Endothelial cell of umbilical vein (primary cell): ENCODE results near the gene ALKBH6. TPM values are rescaled to one million over a fixed set of nuclear protein-coding genes. Genes with fewer than 3 reads are reported as not detected.

Source experiments
- BruUV-seq: library from RNA; stranded (reverse); fragments of 400-500 nt; replicated peaks from 2 replicates; lab custom pipeline; 2021; lab: Mats Ljungman, UMichigan
- CTCF ChIA-PET: fragments of 300-600, 350-600 bp; sonication (Branson Sonifier 250); formaldehyde crosslinking; loops from one replicate; lab custom pipeline; 2021; ENCODE audit warnings: antibody characterized with exemption, inconsistent platforms; lab: Charles Lee
- POLR2A ChIA-PET: fragments of 300-600, 350-600 bp; sonication (Branson Sonifier 250); formaldehyde crosslinking; loops from one replicate; lab custom pipeline; 2021; ENCODE audit warnings: antibody characterized with exemption, inconsistent platforms; lab: Charles Lee
- DNase-seq: peaks from one replicate; pipeline ENCODE4 v3.0.0-alpha.2; 2011; ENCODE audit warnings: low read depth, low spot score
- FAIRE-seq: peaks from 2 replicates; lab custom pipeline; 2011; peaks lifted over from hg19 to GRCh38; lab: Jason Lieb, UNC
- H2AFZ ChIP-seq: 2 replicates; pipeline ENCODE4 v1.6.0; 2012; ENCODE audit warnings: low read depth, low read length, control low read depth, inconsistent platforms
- H3K27ac ChIP-seq: 2 replicates; pipeline ENCODE4 v1.5.1; 2011; ENCODE audit warnings: low read depth, mild to moderate bottlenecking, control low read depth, low read length, moderate library complexity; ENCODE audit not compliant: insufficient read depth
- H3K27me3 ChIP-seq, 2 experiments: 2 replicates each; pipeline versions ENCODE4 v1.6.0 to v1.6.1; 2011; ENCODE audit warnings: low read length in 2 of 2, mixed read lengths in 1 of 2; ENCODE audit not compliant: control insufficient read depth in 2 of 2, insufficient read depth in 2 of 2
- H3K36me3 ChIP-seq, 2 experiments: 2 replicates in 1 of 2; 3 replicates in 1 of 2; pipeline ENCODE4 v1.5.1; 2011; ENCODE audit warnings: low read length in 2 of 2, mild to moderate bottlenecking in 1 of 2, moderate library complexity in 1 of 2; ENCODE audit not compliant: control insufficient read depth in 2 of 2, insufficient read depth in 2 of 2; ENCODE audit errors: extremely low read depth in 1 of 2
- H3K4me1 ChIP-seq: 3 replicates; pipeline ENCODE4 v1.5.1; 2011; ENCODE audit warnings: mild to moderate bottlenecking, low read length; ENCODE audit not compliant: control insufficient read depth, insufficient read depth; ENCODE audit errors: extremely low read depth
- H3K4me2 ChIP-seq: 2 replicates; pipeline ENCODE4 v1.6.1; 2011; ENCODE audit warnings: low read length, control low read depth, mixed read lengths; ENCODE audit not compliant: insufficient read depth
- H3K4me3 ChIP-seq, 3 experiments: fragments of 200-600 bp in 1 of 3; sonication (generic), shearing (Covaris generic) in 1 of 3; replicated peaks in 1 of 3; 2 replicates each; pipeline ENCODE4 v1.5.1; 2011 to 2016; ENCODE audit warnings: control low read depth in 3 of 3, low read length in 3 of 3, mild to moderate bottlenecking in 2 of 3, inconsistent platforms in 1 of 3, low read depth in 1 of 3, moderate library complexity in 1 of 3; ENCODE audit not compliant: insufficient read depth in 1 of 3
- H3K79me2 ChIP-seq: 2 replicates; pipeline ENCODE4 v1.6.0; 2012; ENCODE audit warnings: low read length, inconsistent platforms; ENCODE audit not compliant: control insufficient read depth, insufficient read depth
- H3K9ac ChIP-seq: replicated peaks from 2 replicates; pipeline ENCODE3; 2011; ENCODE audit warnings: low read length, control low read depth; ENCODE audit not compliant: insufficient read depth; ENCODE audit errors: extremely low read depth
- H3K9me1 ChIP-seq: replicated peaks from 3 replicates; pipeline ENCODE4 v1.6.0; 2011; ENCODE audit warnings: mild to moderate bottlenecking, low read length; ENCODE audit not compliant: control insufficient read depth, insufficient read depth; ENCODE audit errors: extremely low read depth
- H3K9me3 ChIP-seq: replicated peaks from 2 replicates; pipeline ENCODE4 v1.5.1; 2012; ENCODE audit warnings: low read length, inconsistent platforms; ENCODE audit not compliant: control insufficient read depth, insufficient read depth
- H4K20me1 ChIP-seq: replicated peaks from 2 replicates; pipeline ENCODE3; 2011; ENCODE audit warnings: mild to moderate bottlenecking, low read length; ENCODE audit not compliant: control insufficient read depth, insufficient read depth; ENCODE audit errors: extremely low read depth
- CTCF ChIP-seq, 2 donors: IDR thresholded peaks; 1 replicate in 1 of 2; 2 replicates in 1 of 2; pipeline ENCODE4 v1.5.1; 2011; ENCODE audit warnings: low read length in 2 of 2, mild to moderate bottlenecking in 2 of 2, moderate library complexity in 2 of 2, control low read depth in 1 of 2, inconsistent platforms in 1 of 2, low read depth in 1 of 2; ENCODE audit not compliant: insufficient read depth in 1 of 2; ENCODE audit errors: extremely low read depth in 1 of 2
- EZH2 ChIP-seq: IDR thresholded peaks from 2 replicates; pipeline ENCODE4 v1.6.1; 2012; ENCODE audit warnings: borderline replicate concordance, low read depth, mild to moderate bottlenecking, moderate library complexity, low read length, inconsistent platforms; ENCODE audit not compliant: severe bottlenecking
- FOS ChIP-seq: IDR thresholded peaks from 2 replicates; pipeline ENCODE4 v1.6.1; 2011; ENCODE audit warnings: mild to moderate bottlenecking, low read length, moderate library complexity, borderline replicate concordance; ENCODE audit not compliant: insufficient read depth
- GATA2 ChIP-seq: IDR thresholded peaks from 2 replicates; pipeline ENCODE4 v1.7.0; 2011; ENCODE audit warnings: low read depth, mild to moderate bottlenecking, moderate library complexity, mixed read lengths, low read length; ENCODE audit not compliant: insufficient read length, insufficient read depth
- JUN ChIP-seq: IDR thresholded peaks from 2 replicates; pipeline ENCODE4 v1.6.1; 2011; ENCODE audit warnings: borderline replicate concordance, low read depth; ENCODE audit not compliant: insufficient read length, insufficient read depth
- MYC ChIP-seq: IDR thresholded peaks from one replicate; pipeline ENCODE4 v1.6.1; 2011; ENCODE audit warnings: mild to moderate bottlenecking, low read depth, low read length
- POLR2A ChIP-seq: IDR thresholded peaks from 2 replicates; pipeline ENCODE4 v1.6.1; 2012; ENCODE audit warnings: low read depth, mild to moderate bottlenecking, control low read depth, low read length
- POLR2AphosphoS5 ChIP-seq: IDR thresholded peaks from 2 replicates; pipeline ENCODE4 v1.6.1; 2012; ENCODE audit warnings: low read depth, mild to moderate bottlenecking, control low read depth, low read length, moderate library complexity; ENCODE audit not compliant: insufficient read depth
- dilution Hi-C: fragments of 300-500 bp; cut with MboI; formaldehyde crosslinking; loops from one replicate; pipeline ENCODE4 v1.15.0; 2019; ENCODE audit warnings: low sequenced_read_pairs; ENCODE audit not compliant: extremely low pct_ligation_motif_present
- intact Hi-C: fragments of 100-400 bp; cut with micrococcal nuclease; formaldehyde crosslinking; loops from one replicate; pipeline ENCODE4 v1.10.0; 2022
- polyA plus RNA-seq, 4 experiments: library from polyadenylated mRNA; depleted of rRNA in 3 of 4; stranded (reverse) in 3 of 4; unstranded in 1 of 4; fragments of >200 nt; gene quantifications; 2 replicates each; pipeline versions ENCODE4 v1.2.1 to v1.2.3, GENCODE V29; 2011 to 2012; ENCODE audit warnings: missing spikeins in 1 of 4
- total RNA-seq: library from RNA; stranded (reverse); gene quantifications from 2 replicates; pipeline ENCODE4 v1.2.3, GENCODE V29; 2021
- TF ChIP-seq, protein P1 (sequence below): IDR thresholded peaks from 2 replicates; pipeline ENCODE4 v1.6.1; 2011; ENCODE audit not compliant: insufficient read depth, insufficient read length

ALKBH6 gene
- total and polyA plus RNA-seq, 2 donors (not counting 3 experiments of a cell fraction or from before 2014, with no cell fraction given): 17.3 to 26.7 TPM

DNA sequence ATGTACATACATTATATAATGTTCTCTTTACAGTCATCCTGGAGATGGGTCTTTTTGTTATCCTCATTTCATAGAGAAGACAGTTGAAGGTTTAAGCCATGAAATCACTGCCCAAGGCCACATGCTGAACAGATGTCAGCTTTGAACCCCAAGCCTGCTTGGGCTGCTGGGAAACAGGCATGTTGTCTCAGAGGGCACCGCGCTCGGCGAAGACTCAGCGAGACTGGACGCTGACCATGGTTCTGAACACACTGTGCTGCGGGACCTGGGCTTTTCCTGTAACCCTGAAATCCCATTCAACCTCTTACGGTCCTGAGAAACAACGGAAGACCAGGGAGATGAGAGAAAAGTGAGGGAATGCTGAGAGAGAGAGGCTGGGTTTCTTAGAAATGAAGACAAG, 50.5 kb downstream of the ALKBH6 start:
- peak; percentile 81 for FAIRE-seq
- Histone ChIP-seq H3K4me3 (no peak overlapping the region), H3K9ac (no peak overlapping the region), H3K27ac (no peak overlapping the region), H3K4me1 (no peaks in the 10 kb centered on the region), H2AFZ (no peak overlapping the region), H3K4me2 (no peak overlapping the region), H4K20me1 (no peaks in the 10 kb centered on the region), H3K9me3 (no peaks in the 10 kb centered on the region), H3K79me2 (no peaks in the 10 kb centered on the region), H3K27me3 (peaks cover 17 to 21% of the 10 kb centered on the region in 2 experiments), H3K9me1 (no peaks in the 10 kb centered on the region), H3K36me3 (no peaks in the 10 kb centered on the region)
- BruUV-seq: no TSS peak
- dilution Hi-C loops (no loop called here), intact Hi-C loops (loop anchor here (1.0 kb wide), 1 partner anchor 12 kb away; no protein-coding TSS in a partner anchor)
- ChIA-PET CTCF (no interaction called here), POLR2A (no interaction called here)
- peak; percentile 55 for DNase-seq
- TF ChIP-seq, protein P1, sequence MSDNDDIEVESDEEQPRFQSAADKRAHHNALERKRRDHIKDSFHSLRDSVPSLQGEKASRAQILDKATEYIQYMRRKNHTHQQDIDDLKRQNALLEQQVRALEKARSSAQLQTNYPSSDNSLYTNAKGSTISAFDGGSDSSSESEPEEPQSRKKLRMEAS: no peak
- TF ChIP-seq POLR2AphosphoS5 (no peak), EZH2 (no peak), POLR2A (no peak), MYC (no peak), CTCF (IDR thresholded peaks at IDR 0.05; ENCODE audit: extremely low read depth in 1 of 2, insufficient read depth in 1 of 2, low read depth in 1 of 2, low read length in 2 of 2) (no peak), GATA2 (no peak), FOS (no peak), JUN (no peak)
